GM18909 (cell line): ENCODE data around the gene KCP.
"Not testable (repeated sequence)": the region's sequence is repeated elsewhere in the genome, so short reads cannot be mapped to it uniquely, and the experiment has no call there.

Experiments used
- ATAC-seq: cut with Tn5 transposase; IDR thresholded peaks from one replicate; pipeline ENCODE4 v1.9.1; 2021; ENCODE audit warnings: mild to moderate bottlenecking; ENCODE audit not compliant: unreplicated experiment, poor library complexity

KCP gene

GRCh38 chr7:128910569-128910945 is at the start of gene KCP:
TSS of gene KCP (minus strand) at chr7:128910709. CDS start at chr7:128910676, 33 bp downstream.
- no peak for ATAC-seq

GRCh38 chr7:128959296-128959695 is 48.8 kb upstream of the KCP start:
- no peak for ATAC-seq

GRCh38 chr7:128955981-128956380 is 45.5 kb upstream of the KCP start:
- no peak for ATAC-seq

DNA sequence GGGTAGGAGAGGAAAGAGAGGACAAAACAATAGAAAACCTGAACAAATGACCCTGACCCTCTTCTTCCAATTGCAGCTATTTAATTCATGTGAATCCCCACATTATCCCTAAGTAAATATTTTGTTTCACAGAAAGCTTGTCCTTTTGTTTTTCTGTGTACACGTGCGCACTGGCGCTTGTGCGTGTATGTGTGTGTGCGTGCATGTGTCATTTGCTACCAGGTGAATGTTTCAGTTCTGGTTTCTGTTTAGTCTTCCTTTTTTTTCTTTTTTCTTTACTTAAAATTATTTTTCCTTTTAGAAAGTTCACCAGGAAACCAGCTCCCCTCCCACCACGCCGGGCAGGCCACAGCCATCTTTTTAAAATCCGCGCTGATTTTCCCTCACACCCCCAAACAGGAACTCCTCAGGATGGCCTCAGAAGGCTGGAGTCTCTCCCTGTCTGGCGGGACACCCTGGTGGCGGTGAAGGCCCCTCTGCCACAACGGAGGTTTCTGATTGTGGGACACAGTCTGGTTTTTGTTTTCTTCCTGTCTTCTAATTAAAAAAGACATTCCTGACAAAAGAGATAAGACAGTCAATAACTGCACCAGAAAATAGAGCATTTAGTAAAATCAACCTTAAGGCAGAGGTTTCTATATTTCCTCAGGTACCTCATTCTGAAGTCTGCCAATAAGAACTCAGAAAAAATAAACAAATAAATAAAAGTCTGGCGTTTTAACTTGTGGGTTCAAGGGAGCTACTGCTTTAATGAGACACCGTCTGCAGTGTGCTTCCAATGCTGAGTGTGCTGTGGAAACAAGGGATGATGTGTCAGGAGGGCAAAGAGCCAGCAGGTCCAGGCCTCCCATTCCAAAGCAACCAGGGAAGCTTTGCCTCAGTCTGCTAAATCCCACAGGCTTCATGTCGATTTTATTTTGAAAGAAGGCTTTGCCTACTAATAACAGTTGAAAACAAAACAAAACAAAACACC is 44.6 kb upstream of the KCP start:
- ATAC-seq = peak; percentile 65

- ATAC-seq = peak; percentile 17
Measured at GRCh38 chr7:128954150-128954549, 43.6 kb upstream of the KCP start.

DNA sequence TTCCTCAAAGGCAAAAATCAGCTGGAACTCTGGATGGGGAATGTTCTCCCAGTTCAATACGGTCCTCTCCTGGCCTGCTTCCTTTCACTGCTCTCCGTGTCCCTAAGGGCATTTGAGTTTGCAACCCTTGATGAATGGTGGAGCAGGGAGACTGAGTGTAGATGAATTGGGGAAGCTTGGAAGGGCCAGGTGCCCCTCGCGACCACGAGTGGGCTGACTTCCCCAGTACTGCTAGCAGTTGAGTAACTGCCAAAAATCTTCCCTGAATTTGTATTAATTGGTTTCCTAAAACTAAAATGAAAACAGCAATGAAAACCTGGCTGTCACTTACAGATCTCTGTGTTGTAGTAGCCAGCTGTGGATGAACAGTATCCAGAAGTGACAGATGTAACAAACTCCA is 40.8 kb upstream of the KCP start:
- no peak for ATAC-seq

DNA sequence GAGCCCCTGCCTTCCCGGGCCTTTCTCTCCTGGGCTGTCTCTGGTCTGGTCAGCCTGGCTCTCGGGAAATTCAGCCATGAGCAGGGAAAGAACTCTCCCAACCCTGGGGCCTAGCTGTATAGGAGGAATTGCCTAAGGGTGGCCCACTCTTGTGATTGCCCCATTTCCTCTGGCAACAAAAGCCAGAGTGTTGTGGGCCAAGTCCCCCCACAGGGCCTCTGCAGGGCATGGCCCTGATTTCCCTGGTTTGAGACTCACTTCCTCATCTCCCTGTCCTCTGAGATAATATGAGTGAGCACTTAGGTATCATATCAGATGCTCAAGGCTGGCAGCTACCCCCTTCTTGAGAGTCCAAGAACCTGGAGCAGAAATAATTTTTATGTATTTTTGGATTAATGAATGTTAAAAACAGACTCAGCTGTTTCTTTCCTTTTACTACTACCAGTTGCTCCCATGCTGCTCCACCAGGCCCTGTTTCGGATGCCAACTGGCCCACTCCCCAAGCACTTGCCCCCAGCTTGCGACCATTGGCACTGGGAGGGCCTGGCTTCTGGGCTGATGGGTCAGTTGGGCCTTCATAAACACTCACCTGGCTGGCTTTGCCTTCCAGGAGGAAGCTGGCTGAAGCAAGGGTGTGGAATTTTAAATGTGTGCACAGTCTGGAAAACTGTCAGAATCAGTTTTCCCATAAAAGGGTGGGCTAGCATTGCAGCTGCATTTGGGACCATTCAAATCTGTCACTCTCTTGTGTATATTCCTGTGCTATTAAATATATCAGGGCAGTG is 38.7 kb upstream of the KCP start:
- ATAC-seq = no peak

- ATAC-seq = no peak
Measured at GRCh38 chr7:128948312-128948973, 37.9 kb upstream of the KCP start.

DNA sequence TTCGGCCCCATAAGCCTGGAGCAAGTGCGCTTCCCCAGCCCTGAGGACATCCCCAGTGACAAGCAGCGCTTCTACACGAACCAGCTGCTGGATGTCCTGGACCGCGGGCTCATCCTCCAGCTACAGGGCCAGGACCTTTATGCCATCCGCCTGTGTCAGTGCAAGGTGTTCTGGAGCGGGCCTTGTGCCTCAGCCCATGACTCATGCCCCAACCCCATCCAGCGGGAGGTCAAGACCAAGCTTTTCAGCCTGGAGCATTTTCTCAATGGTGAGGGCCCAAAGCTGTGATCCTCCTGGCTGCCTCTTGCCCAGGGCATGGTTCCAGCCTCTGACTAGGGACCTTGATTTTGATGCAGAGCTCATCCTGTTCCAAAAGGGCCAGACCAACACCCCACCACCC is 37.3 kb upstream of the KCP start:
- ATAC-seq = no peak

DNA sequence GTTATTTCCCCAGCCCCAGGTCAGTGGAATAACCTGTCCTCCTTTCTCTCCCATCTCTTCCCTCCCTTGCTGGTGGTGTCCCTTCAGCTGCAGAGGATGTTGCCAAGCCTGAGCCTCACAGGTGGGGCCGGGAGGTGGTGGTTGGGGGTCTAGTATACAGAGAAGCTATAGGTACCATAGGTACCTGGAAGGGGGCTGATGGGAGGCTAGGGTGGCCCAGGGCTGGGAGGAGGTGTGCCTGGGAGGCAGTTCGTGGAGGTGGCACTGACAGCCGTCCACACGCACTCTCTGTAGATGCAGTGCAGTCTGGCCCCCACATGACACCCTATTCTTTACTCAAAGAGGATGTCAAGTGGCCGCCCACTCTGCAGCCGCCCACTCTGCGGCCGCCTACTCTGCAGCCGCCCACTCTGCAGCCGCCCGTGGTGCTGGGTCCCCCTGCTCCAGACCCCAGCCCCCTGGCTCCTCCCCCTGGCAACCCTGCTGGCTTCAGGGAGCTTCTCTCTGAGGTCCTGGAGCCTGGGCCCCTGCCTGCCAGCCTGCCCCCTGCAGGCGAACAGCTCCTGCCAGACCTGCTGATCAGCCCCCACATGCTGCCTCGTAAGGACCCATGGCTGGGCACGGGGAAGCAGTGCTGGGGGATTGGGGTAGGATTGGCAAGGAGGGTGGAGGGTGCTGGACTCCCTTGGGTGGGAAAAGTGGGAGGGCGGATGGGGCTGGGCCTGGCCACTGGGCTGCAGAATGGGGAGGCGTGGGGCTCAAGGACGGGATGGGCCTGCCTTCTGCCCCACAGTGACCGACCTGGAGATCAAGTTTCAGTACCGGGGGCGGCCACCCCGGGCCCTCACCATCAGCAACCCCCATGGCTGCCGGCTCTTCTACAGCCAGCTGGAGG is 36.7 kb upstream of the KCP start:
- ATAC-seq = no peak

GRCh38 chr7:128945668-128946366 is 35.3 kb upstream of the KCP start:
- no peak for ATAC-seq

GRCh38 chr7:128944487-128945236 is 34.2 kb upstream of the KCP start:
- ATAC-seq = no peak

DNA sequence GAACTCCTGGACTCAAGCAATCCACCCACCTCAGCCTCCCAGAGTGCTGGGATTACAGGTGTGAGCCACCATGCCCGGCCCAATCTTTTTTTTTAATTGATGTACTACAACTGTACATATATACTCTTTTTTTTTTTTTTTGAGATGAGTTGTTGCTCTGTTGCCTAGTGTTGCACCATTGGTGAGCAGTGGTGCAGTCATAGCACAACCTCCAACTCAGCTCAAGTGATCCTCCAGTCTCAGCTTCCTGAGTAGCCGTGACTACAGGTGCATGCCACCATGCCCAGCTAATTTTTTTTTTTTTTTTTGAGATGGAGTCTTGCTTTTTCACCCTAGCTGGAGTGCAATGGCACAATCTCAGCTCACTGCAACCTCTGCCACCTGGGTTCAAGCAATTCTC is 32.7 kb upstream of the KCP start:
- not testable (repeated sequence) for ATAC-seq

DNA sequence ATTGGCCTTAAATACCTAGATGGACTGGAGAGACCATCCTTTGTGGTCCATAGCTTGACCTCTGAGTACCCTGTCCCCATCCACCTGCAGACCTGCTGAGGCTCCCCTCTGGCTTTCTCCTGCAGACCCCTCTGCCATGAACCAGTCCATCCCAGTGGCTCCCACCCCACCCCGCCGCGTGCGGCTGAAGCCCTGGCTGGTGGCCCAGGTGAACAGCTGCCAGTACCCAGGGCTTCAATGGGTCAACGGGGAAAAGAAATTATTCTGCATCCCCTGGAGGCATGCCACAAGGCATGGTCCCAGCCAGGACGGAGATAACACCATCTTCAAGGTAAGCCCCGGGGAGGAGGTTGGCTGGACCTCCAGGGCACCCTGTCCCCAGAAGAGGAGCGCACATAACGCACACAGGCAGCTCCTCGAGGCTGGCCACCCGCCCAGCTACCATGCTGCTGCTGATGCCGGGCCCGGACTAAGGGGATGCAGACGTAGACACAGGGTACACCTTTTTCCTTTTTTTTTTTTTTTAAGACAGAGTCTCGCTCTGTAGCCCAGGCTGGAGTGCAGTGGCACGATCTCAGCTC is 31.5 kb upstream of the KCP start:
- no peak for ATAC-seq

- no peak for ATAC-seq
Measured at GRCh38 chr7:128941323-128941890, 30.9 kb upstream of the KCP start.

DNA sequence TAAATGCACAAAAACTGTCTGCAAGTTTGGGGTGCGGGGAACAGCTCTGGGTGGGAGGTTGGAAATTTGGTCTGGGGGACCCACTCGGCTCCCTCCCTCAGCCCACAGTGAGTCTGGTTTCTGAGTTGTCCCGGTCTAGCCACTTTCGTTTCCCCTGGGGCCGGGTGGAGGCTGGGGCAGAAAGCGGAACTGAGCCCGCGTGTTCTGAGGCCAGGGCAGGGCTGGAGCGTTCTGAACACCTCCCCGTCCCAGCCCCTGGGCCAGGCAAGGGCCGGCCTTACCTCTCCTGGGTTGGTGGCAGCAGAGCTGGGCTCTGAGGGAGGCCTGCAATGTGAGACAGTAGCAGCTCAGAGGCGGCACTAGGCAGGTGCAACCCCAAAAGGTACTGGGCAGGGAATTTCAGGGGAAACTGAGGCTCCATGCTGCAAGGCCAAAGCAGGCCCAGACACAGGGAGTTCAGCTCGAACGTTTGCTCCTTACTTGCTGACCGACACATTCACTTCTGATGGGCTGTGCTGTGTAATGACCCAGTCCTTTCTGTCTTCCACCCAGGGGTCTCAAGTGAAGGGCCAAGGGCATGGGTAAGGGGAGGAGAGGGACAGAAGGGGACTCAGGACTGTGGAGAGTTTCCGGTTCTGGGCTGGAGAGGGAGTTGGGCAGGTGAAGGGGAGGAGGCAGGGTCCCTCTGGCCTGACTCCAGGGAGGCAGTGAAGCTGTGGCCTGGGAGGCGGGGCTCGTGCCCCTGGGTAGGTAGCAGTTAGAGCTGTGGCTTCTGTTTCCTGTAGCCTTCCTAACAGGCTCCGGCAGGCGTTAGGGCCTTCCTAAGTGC is 30.2 kb upstream of the KCP start:
- ATAC-seq = peak; percentile 64

- peak; percentile 22 for ATAC-seq
Measured at GRCh38 chr7:128939861-128940410, 29.4 kb upstream of the KCP start.
